Heart right ventricle (tissue), 16 donors: ENCODE data around the gene ISCA2. TPM values are rescaled to one million over a fixed set of nuclear protein-coding genes. Genes with fewer than 3 reads are reported as not detected.

Experiments used
- ATAC-seq, 8 donors: fragments of 200-7000 bp; cut with Tn5 transposase; one replicate each; pipeline ENCODE4 v1.9.1; 2020; ENCODE audit warnings: mild to moderate bottlenecking in 8 of 8, moderate library complexity in 8 of 8, moderate number of reproducible peaks in 1 of 8
- DNase-seq, 2 donors: peaks; one replicate each; pipeline ENCODE4 v3.0.0-alpha.2; 2020
- H3K27ac ChIP-seq, 10 donors: fragments of 200-600 bp; sonication (generic) in 2 of 10; one replicate each; pipeline versions ENCODE4 v1.5.0 to v1.8.0; 2020 to 2022; ENCODE audit warnings: mild to moderate bottlenecking in 3 of 10
- H3K27me3 ChIP-seq, 7 donors: fragments of 200-600 bp; one replicate each; pipeline ENCODE4 v1.8.0; 2021 to 2022; ENCODE audit warnings: mild to moderate bottlenecking in 2 of 7
- H3K36me3 ChIP-seq, 9 donors: fragments of 200-600 bp; sonication (generic) in 1 of 9; one replicate each; pipeline versions ENCODE4 v1.5.0 to v1.8.0; 2020 to 2022; ENCODE audit warnings: mild to moderate bottlenecking in 2 of 9
- H3K4me1 ChIP-seq, 9 donors: fragments of 200-600 bp; sonication (generic) in 1 of 9; one replicate each; pipeline versions ENCODE4 v1.5.0 to v1.8.0; 2020 to 2022; ENCODE audit warnings: mild to moderate bottlenecking in 4 of 9
- H3K4me3 ChIP-seq, 10 donors: fragments of 200-600 bp; sonication (generic) in 2 of 10; one replicate each; pipeline versions ENCODE4 v1.5.0 to v1.8.0; 2020 to 2022; ENCODE audit warnings: mild to moderate bottlenecking in 7 of 10, moderate library complexity in 2 of 10
- H3K9me3 ChIP-seq, 11 donors: fragments of 200-600 bp in 10 of 11; sonication (generic) in 2 of 11; one replicate each; pipeline versions ENCODE4 v1.5.0 to v1.8.0; 2013 to 2022; ENCODE audit warnings: mild to moderate bottlenecking in 2 of 11, control low read depth in 1 of 11, moderate library complexity in 1 of 11
- CTCF ChIP-seq, 9 donors: fragments of 200-600 bp; sonication (generic) in 2 of 9; IDR thresholded peaks; one replicate each; pipeline versions ENCODE4 v1.5.0 to v1.8.0; 2021 to 2022; ENCODE audit warnings: antibody characterized with exemption in 9 of 9, mild to moderate bottlenecking in 5 of 9, moderate library complexity in 1 of 9
- WGBS, 2 donors: extraction: QIAGEN DNeasy Blood & Tissue Kit; methylation state at CpG; one replicate each; pipeline ENCODE4 v1.1.7; 2013; ENCODE audit warnings: inconsistent platforms in 1 of 2; 5-methylcytosine and 5-hydroxymethylcytosine counted together
- intact Hi-C, 10 donors: fragments of 100-400 bp; cut with DNase I; formaldehyde crosslinking; loops; one replicate each; pipeline versions ENCODE4 v1.11.1 to v1.14.2; 2022
- polyA plus RNA-seq, 2 donors: library from polyadenylated mRNA; stranded (reverse); fragments of 200-250 nt; gene quantifications; one replicate each; pipeline ENCODE4 v1.2.3, GENCODE V29; 2013
- total RNA-seq, 10 donors: library from RNA; stranded (reverse); fragmentation: NEBNext Ultra II Directional in 3 of 10; extraction: Animal tissue kit (Norgen Biotek cat#: 25700) in 3 of 10; gene quantifications; one replicate each; pipeline versions ENCODE4 v1.2.1 to v1.2.4, GENCODE V29; 2021 to 2023
- donor health status: Arrhythmogenic right ventricular cardiomyopathy.
- donor health status: ischemic (EF 13 %, LVEDD 7.1; RV severe dilation, severe dysfunction).
- donor health status: healthy with polysubstance abuse.
- donor health status: DM: no; HTN: yes; CAD: no.
- donor health status: DM: no; HTN: no; CAD: no.
- donor health status: ischemic (EF 25% LVEDD 6.9; RV normal size, moderate dysfunction).
- donor health status: ischemic (EF 25% LVEDD 5.7; RV mildly dilated, moderate dysfunction).
- donor health status: healthy.
- donor health status: DM: yes; HTN: yes; CAD: no.
- donor health status: Ischemic cardiomyopathy.
- donor health status: ischemic (EF 35%, LVEDD 5.7; RV mildly dilated, moderate dysfunction).
- donor health status: nonischemic (EF 11% LVEDD 7.7; RV severe dilation, severe dysfunction).
- donor health status: DM: yes; HTN: yes; CAD: no.
- donor health status: PGD.
- donor health status: ischemic (EF 29% LVEDD 5.4; RV normal size, mild dysfunction).
- donor health status: nonischemic (EF 23%, LVEDD 6.1; RV moderate dilation, normal function).

ISCA2 gene
- total and polyA plus RNA-seq, 12 donors, result 20.6 to 44.3 (median 39.9) TPM

- DNase-seq (no peak), ATAC-seq (no peak)
- Histone ChIP-seq H3K27me3 (no peaks in the 10 kb centered on the region), H3K27ac (no peak overlapping the region), H3K4me1 (peaks cover 3 to 75% (median 59%) of the 10 kb centered on the region in 9 donors), H3K36me3 (peaks cover 0 to 23% (median 0%) of the 10 kb centered on the region in 9 donors), H3K9me3 (no peaks in the 10 kb centered on the region), H3K4me3 (no peak overlapping the region)
- intact Hi-C loops, result loop anchor here in 4 of 10 donors (5.0 to 10.0 kb wide), 4 partner anchors 102 to 128 kb away; partner anchors contain the start of gene LTBP2 (in 1 of the 4)
- no peak for TF ChIP-seq CTCF (IDR thresholded peaks at IDR 0.05)
- 93 to 97% methylated on average over 1 of the region's 1 CpG for WGBS, 2 donors
Observed at GRCh38 chr14:74490486-74490885, 3.1 kb upstream of the ISCA2 start.

- ATAC-seq (no peak), DNase-seq (no peak)
- TF ChIP-seq CTCF (IDR thresholded peaks at IDR 0.05), result peak in 6 of 9 donors; percentile 15 to 43 (median 30)
- Histone ChIP-seq H3K36me3 (peaks cover 0 to 26% (median 0%) of the 10 kb centered on the region in 9 donors), H3K4me3 (peak overlapping the region; percentile 66 to 98 (median 86)), H3K27me3 (no peaks in the 10 kb centered on the region), H3K4me1 (peaks cover 3 to 70% (median 57%) of the 10 kb centered on the region in 9 donors), H3K9me3 (no peaks in the 10 kb centered on the region), H3K27ac (peak overlapping the region in 9 of 10 donors; percentile 79 to 97 (median 91))
- WGBS, 2 donors, result 3 to 4% methylated on average over 20 of the region's 20 CpGs
- intact Hi-C loops, result loop anchor here in 4 of 10 donors (5.0 to 10.0 kb wide), 4 partner anchors 100 to 130 kb away; partner anchors contain the start of gene LTBP2 (in 1 of the 4)
Observed at GRCh38 chr14:74491956-74492775, 1.4 kb upstream of the ISCA2 start.

- peaks cover 0 to 31% (median 0%) of the 10 kb centered on the region in 9 donors for H3K36me3 ChIP-seq
- peaks cover 3 to 70% (median 57%) of the 10 kb centered on the region in 9 donors for H3K4me1 ChIP-seq
- no peaks in the 10 kb centered on the region for H3K9me3 ChIP-seq
- DNase-seq, result no peak
- peak within 1 kb of the TSS; percentile 66 to 98 (median 88) for H3K4me3 ChIP-seq
- H3K27me3 ChIP-seq, result no peaks in the 10 kb centered on the region
- ATAC-seq, result no peak
- intact Hi-C loops, result loop anchor here in 4 of 10 donors (5.0 to 10.0 kb wide), 4 partner anchors 99 to 131 kb away; partner anchors contain the start of gene LTBP2 (in 1 of the 4)
- WGBS, 2 donors, result 0% methylated on average over 35 of the region's 35 CpGs
- peak in 1 of 9 donors; percentile 8 for TF ChIP-seq CTCF (IDR thresholded peaks at IDR 0.05)
- peak within 1 kb of the TSS; percentile 79 to 97 (median 92) for H3K27ac ChIP-seq
Observed at GRCh38 chr14:74492776-74493342, 706 bp upstream of the ISCA2 start, which contains the start of gene NPC2. NPC2 (minus strand) TSS chr14:74493305; CDS start chr14:74493274, 31 bp downstream.

GRCh38 chr14:74495356-74495755 lies 1.8 kb downstream of the ISCA2 start:
- no peaks in the 10 kb centered on the region for H3K9me3 ChIP-seq
- intact Hi-C loops, result loop anchor here in 2 of 10 donors (10.0 kb wide), 2 partner anchors 99 to 119 kb away; partner anchors contain the start of gene LTBP2 (in 1 of the 2)
- H3K36me3 ChIP-seq, result peaks cover 0 to 45% (median under 1%) of the 10 kb centered on the region in 9 donors
- ATAC-seq, result no peak
- WGBS, 2 donors, result 39 to 43% methylated on average over 2 of the region's 2 CpGs
- H3K27ac ChIP-seq, result peak overlapping the region in 4 of 10 donors; percentile 3 to 41 (median 8)
- peaks cover 3 to 46% (median 39%) of the 10 kb centered on the region in 9 donors for H3K4me1 ChIP-seq
- H3K4me3 ChIP-seq, result peak overlapping the region in 1 of 10 donors; percentile 5
- no peaks in the 10 kb centered on the region for H3K27me3 ChIP-seq
- DNase-seq, result no peak
- TF ChIP-seq CTCF (IDR thresholded peaks at IDR 0.05), result no peak
